Measurements from ENCODE around the gene HYDIN. TPM values are rescaled to one million over a fixed set of nuclear protein-coding genes. Genes with fewer than 3 reads are reported as not detected.

The HYDIN gene
- total and polyA plus RNA-seq, 2 experiments from 2014 or later = 0.04 to 0.67 TPM

- TF ChIP-seq, protein P1, sequence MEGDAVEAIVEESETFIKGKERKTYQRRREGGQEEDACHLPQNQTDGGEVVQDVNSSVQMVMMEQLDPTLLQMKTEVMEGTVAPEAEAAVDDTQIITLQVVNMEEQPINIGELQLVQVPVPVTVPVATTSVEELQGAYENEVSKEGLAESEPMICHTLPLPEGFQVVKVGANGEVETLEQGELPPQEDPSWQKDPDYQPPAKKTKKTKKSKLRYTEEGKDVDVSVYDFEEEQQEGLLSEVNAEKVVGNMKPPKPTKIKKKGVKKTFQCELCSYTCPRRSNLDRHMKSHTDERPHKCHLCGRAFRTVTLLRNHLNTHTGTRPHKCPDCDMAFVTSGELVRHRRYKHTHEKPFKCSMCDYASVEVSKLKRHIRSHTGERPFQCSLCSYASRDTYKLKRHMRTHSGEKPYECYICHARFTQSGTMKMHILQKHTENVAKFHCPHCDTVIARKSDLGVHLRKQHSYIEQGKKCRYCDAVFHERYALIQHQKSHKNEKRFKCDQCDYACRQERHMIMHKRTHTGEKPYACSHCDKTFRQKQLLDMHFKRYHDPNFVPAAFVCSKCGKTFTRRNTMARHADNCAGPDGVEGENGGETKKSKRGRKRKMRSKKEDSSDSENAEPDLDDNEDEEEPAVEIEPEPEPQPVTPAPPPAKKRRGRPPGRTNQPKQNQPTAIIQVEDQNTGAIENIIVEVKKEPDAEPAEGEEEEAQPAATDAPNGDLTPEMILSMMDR (IDR thresholded peaks at IDR 0.05; ENCODE audit: poor library complexity) = no peak
- TF ChIP-seq EZH2 (IDR thresholded peaks at IDR 0.05; ENCODE audit: borderline replicate concordance) = no peak
- no peak for TF ChIP-seq EZH2phosphoT487 (IDR thresholded peaks at IDR 0.05; ENCODE audit: low read depth, severe bottlenecking, unreplicated experiment)
- no peak overlapping the region for H3K27ac ChIP-seq
- no peaks in the 10 kb centered on the region for H4K20me1 ChIP-seq (ENCODE audit: insufficient read depth, poor library complexity, severe bottlenecking)
- no peak overlapping the region for H3K4me3 ChIP-seq
- H2AFZ ChIP-seq = no peak overlapping the region
- H3K9me3 ChIP-seq (ENCODE audit: low read depth) = no peaks in the 10 kb centered on the region
- no peaks in the 10 kb centered on the region for H3K79me2 ChIP-seq
- peaks cover 8% of the 10 kb centered on the region for H3K4me1 ChIP-seq (ENCODE audit: insufficient read depth)
- no peaks in the 10 kb centered on the region for H3K27me3 ChIP-seq
- no peaks in the 10 kb centered on the region for H3K36me3 ChIP-seq (replicated peaks; ENCODE audit: insufficient read depth, low read depth)
- no peak overlapping the region for H3K4me2 ChIP-seq
- DNase-seq (ENCODE audit: low spot score) = no peak
- WGBS (ENCODE audit: low lambda C conversion rate, missing lambda C conversion rate) = 85% methylated on average over 7 of the region's 7 CpGs
- no peaks in the 10 kb centered on the region for H3K9me2 ChIP-seq (replicated peaks; ENCODE audit: insufficient read depth)
These were observed 17.0 kb upstream of the HYDIN start for GRCh38 chr16:71247478-71247877.

GRCh38 chr16:71246309-71246708 is 15.8 kb upstream of the HYDIN start:
- no peak for DNase-seq (ENCODE audit: low spot score)
- Histone ChIP-seq H4K20me1 (ENCODE audit: insufficient read depth, poor library complexity, severe bottlenecking) (no peaks in the 10 kb centered on the region), H3K79me2 (no peaks in the 10 kb centered on the region), H3K4me3 (no peak overlapping the region), H3K4me2 (no peak overlapping the region), H3K4me1 (ENCODE audit: insufficient read depth) (peaks cover 11% of the 10 kb centered on the region), H3K27me3 (no peaks in the 10 kb centered on the region), H3K27ac (no peak overlapping the region), H3K9me2 (replicated peaks; ENCODE audit: insufficient read depth) (no peaks in the 10 kb centered on the region), H2AFZ (no peak overlapping the region), H3K9me3 (ENCODE audit: low read depth) (no peaks in the 10 kb centered on the region), H3K36me3 (replicated peaks; ENCODE audit: insufficient read depth, low read depth) (no peaks in the 10 kb centered on the region)
- TF ChIP-seq EZH2phosphoT487 (IDR thresholded peaks at IDR 0.05; ENCODE audit: low read depth, severe bottlenecking, unreplicated experiment) (no peak), EZH2 (IDR thresholded peaks at IDR 0.05; ENCODE audit: borderline replicate concordance) (no peak)
- TF ChIP-seq, protein P1 (IDR thresholded peaks at IDR 0.05; ENCODE audit: poor library complexity) = no peak

- Histone ChIP-seq H3K4me3 (no peak overlapping the region), H3K79me2 (no peaks in the 10 kb centered on the region), H3K9me3 (ENCODE audit: low read depth) (no peaks in the 10 kb centered on the region), H3K9me2 (replicated peaks; ENCODE audit: insufficient read depth) (no peaks in the 10 kb centered on the region), H4K20me1 (ENCODE audit: insufficient read depth, poor library complexity, severe bottlenecking) (no peaks in the 10 kb centered on the region), H3K4me1 (ENCODE audit: insufficient read depth) (peaks cover 11% of the 10 kb centered on the region), H3K4me2 (no peak overlapping the region), H3K27me3 (no peaks in the 10 kb centered on the region), H3K27ac (no peak overlapping the region), H3K36me3 (replicated peaks; ENCODE audit: insufficient read depth, low read depth) (no peaks in the 10 kb centered on the region), H2AFZ (no peak overlapping the region)
- WGBS (ENCODE audit: low lambda C conversion rate, missing lambda C conversion rate) = 92% methylated on average over 1 of the region's 1 CpG
- no peak for DNase-seq (ENCODE audit: low spot score)
- TF ChIP-seq EZH2phosphoT487 (IDR thresholded peaks at IDR 0.05; ENCODE audit: low read depth, severe bottlenecking, unreplicated experiment) (no peak), EZH2 (IDR thresholded peaks at IDR 0.05; ENCODE audit: borderline replicate concordance) (no peak)
- TF ChIP-seq, protein P1 (IDR thresholded peaks at IDR 0.05; ENCODE audit: poor library complexity) = no peak
These were observed 14.0 kb upstream of the HYDIN start for GRCh38 chr16:71244521-71244920.

- H3K79me2 ChIP-seq = no peaks in the 10 kb centered on the region
- peak; percentile 36 for DNase-seq (ENCODE audit: low spot score)
- no peak overlapping the region for H2AFZ ChIP-seq
- no peak overlapping the region for H3K27ac ChIP-seq
- WGBS (ENCODE audit: low lambda C conversion rate, missing lambda C conversion rate) = 46% methylated on average over 3 of the region's 3 CpGs
- no peaks in the 10 kb centered on the region for H3K36me3 ChIP-seq (replicated peaks; ENCODE audit: insufficient read depth, low read depth)
- H3K4me3 ChIP-seq = no peak overlapping the region
- no peaks in the 10 kb centered on the region for H3K27me3 ChIP-seq
- no peaks in the 10 kb centered on the region for H4K20me1 ChIP-seq (ENCODE audit: insufficient read depth, poor library complexity, severe bottlenecking)
- H3K4me1 ChIP-seq (ENCODE audit: insufficient read depth) = peaks cover 11% of the 10 kb centered on the region
- no peaks in the 10 kb centered on the region for H3K9me2 ChIP-seq (replicated peaks; ENCODE audit: insufficient read depth)
- TF ChIP-seq EZH2phosphoT487 (IDR thresholded peaks at IDR 0.05; ENCODE audit: low read depth, severe bottlenecking, unreplicated experiment) (no peak), EZH2 (IDR thresholded peaks at IDR 0.05; ENCODE audit: borderline replicate concordance) (no peak)
- TF ChIP-seq, protein P1 (IDR thresholded peaks at IDR 0.05; ENCODE audit: poor library complexity) = no peak
- H3K4me2 ChIP-seq = peak overlapping the region; percentile 37
- no peaks in the 10 kb centered on the region for H3K9me3 ChIP-seq (ENCODE audit: low read depth)
These were observed 12.1 kb upstream of the HYDIN start for GRCh38 chr16:71242601-71243000.
